Mesothelial cell of epicardium (in vitro differentiated cells): ENCODE measurements around the gene NLGN1. TPM values are rescaled to one million over a fixed set of nuclear protein-coding genes. Genes with fewer than 3 reads are reported as not detected.

Experiments used
- DNase-seq, 2 experiments: peaks; one replicate each; pipeline ENCODE4 v3.0.0; 2021; ENCODE audit warnings: low spot score in 2 of 2; ENCODE audit not compliant: unreplicated experiment in 2 of 2
- H3K27ac Mint-ChIP-seq: 2 replicates; pipeline ENCODE4 v1.8.0; 2021; ENCODE audit warnings: mixed read lengths
- H3K27me3 Mint-ChIP-seq: 2 replicates; pipeline ENCODE4 v1.8.0; 2021; ENCODE audit warnings: low read depth, mixed read lengths
- H3K36me3 Mint-ChIP-seq: 2 replicates; pipeline ENCODE4 v1.8.0; 2021; ENCODE audit warnings: mixed read lengths
- H3K4me1 Mint-ChIP-seq: 2 replicates; pipeline ENCODE4 v1.8.0; 2021; ENCODE audit warnings: mixed read lengths
- H3K4me3 Mint-ChIP-seq: 2 replicates; pipeline ENCODE4 v1.8.0; 2021; ENCODE audit warnings: mild to moderate bottlenecking, moderate library complexity, mixed read lengths
- H3K9me3 Mint-ChIP-seq: 2 replicates; pipeline ENCODE4 v1.8.0; 2021; ENCODE audit warnings: mixed read lengths
- CTCF ChIP-seq: fragments of 200-600 bp; sonication (generic); IDR thresholded peaks from one replicate; pipeline ENCODE4 v1.5.0; 2021; ENCODE audit warnings: antibody characterized with exemption; ENCODE audit not compliant: unreplicated experiment
- total RNA-seq: library from RNA; stranded (reverse); gene quantifications from 3 replicates; pipeline ENCODE4 v1.2.1, GENCODE V29; 2021

NLGN1 gene
- total RNA-seq, 1 donor from 2014 or later: 4.2 TPM

GRCh38 chr3:173618148-173618547 lies 220.6 kb downstream of the NLGN1 start:
- Mint-ChIP-seq H3K4me3 (no peak overlapping the region), H3K9me3 (peaks cover 9% of the 10 kb centered on the region), H3K36me3 (no peaks in the 10 kb centered on the region), H3K27ac (no peak overlapping the region), H3K4me1 (peaks cover 4% of the 10 kb centered on the region), H3K27me3 (no peaks in the 10 kb centered on the region)
- no peak for TF ChIP-seq CTCF
- no peak for DNase-seq

- Mint-ChIP-seq H3K27me3 (no peaks in the 10 kb centered on the region), H3K9me3 (peaks cover 9% of the 10 kb centered on the region), H3K27ac (no peak overlapping the region), H3K4me1 (peaks cover 4% of the 10 kb centered on the region), H3K4me3 (no peak overlapping the region), H3K36me3 (no peaks in the 10 kb centered on the region)
- no peak for TF ChIP-seq CTCF
- no peak for DNase-seq
Measured at GRCh38 chr3:173618703-173619102, 221.2 kb downstream of the NLGN1 start.

GRCh38 chr3:173622166-173622565 lies 224.6 kb downstream of the NLGN1 start:
- TF ChIP-seq CTCF: no peak
- Mint-ChIP-seq H3K4me3 (no peak overlapping the region), H3K36me3 (no peaks in the 10 kb centered on the region), H3K4me1 (peaks cover 4% of the 10 kb centered on the region), H3K9me3 (peaks cover 2% of the 10 kb centered on the region), H3K27me3 (no peaks in the 10 kb centered on the region), H3K27ac (no peak overlapping the region)
- no peak for DNase-seq

- DNase-seq: no peak
- TF ChIP-seq CTCF: no peak
- Mint-ChIP-seq H3K4me1 (peaks cover 4% of the 10 kb centered on the region), H3K27me3 (no peaks in the 10 kb centered on the region), H3K27ac (no peak overlapping the region), H3K36me3 (no peaks in the 10 kb centered on the region), H3K4me3 (no peak overlapping the region), H3K9me3 (no peaks in the 10 kb centered on the region)
Measured at GRCh38 chr3:173624086-173624485, 226.5 kb downstream of the NLGN1 start.

GRCh38 chr3:173630849-173631248 lies 233.3 kb downstream of the NLGN1 start:
- Mint-ChIP-seq H3K27me3 (no peaks in the 10 kb centered on the region), H3K4me3 (no peak overlapping the region), H3K9me3 (peaks cover 4% of the 10 kb centered on the region), H3K36me3 (no peaks in the 10 kb centered on the region), H3K27ac (no peak overlapping the region), H3K4me1 (no peaks in the 10 kb centered on the region)
- TF ChIP-seq CTCF: no peak
- no peak for DNase-seq

GRCh38 chr3:173632945-173633344 lies 235.4 kb downstream of the NLGN1 start:
- H3K4me3 Mint-ChIP-seq: no peak overlapping the region
- TF ChIP-seq CTCF: no peak
- H3K27ac Mint-ChIP-seq: no peak overlapping the region
- H3K9me3 Mint-ChIP-seq: peaks cover 4% of the 10 kb centered on the region
- H3K36me3 Mint-ChIP-seq: no peaks in the 10 kb centered on the region
- H3K4me1 Mint-ChIP-seq: no peaks in the 10 kb centered on the region
- no peaks in the 10 kb centered on the region for H3K27me3 Mint-ChIP-seq
- DNase-seq: no peak
